Rectal smooth muscle tissue (tissue), 1 donor: ENCODE measurements around the gene ZXDC.

Experiments used
- H3K27ac ChIP-seq: one replicate; pipeline ENCODE4 v1.7.0; 2013; ENCODE audit warnings: low read depth, low read length, inconsistent platforms
- H3K27me3 ChIP-seq: one replicate; pipeline ENCODE4 v1.7.0; 2013; ENCODE audit warnings: low read length; ENCODE audit not compliant: control insufficient read depth, insufficient read depth
- H3K36me3 ChIP-seq: one replicate; pipeline ENCODE4 v1.7.0; 2013; ENCODE audit warnings: low read length; ENCODE audit not compliant: control insufficient read depth, insufficient read depth
- H3K4me1 ChIP-seq: one replicate; pipeline ENCODE4 v1.7.0; 2013; ENCODE audit warnings: low read length; ENCODE audit not compliant: control insufficient read depth, insufficient read depth
- H3K4me3 ChIP-seq: one replicate; pipeline ENCODE4 v1.7.0; 2013; ENCODE audit warnings: low read length
- H3K9ac ChIP-seq: one replicate; pipeline ENCODE4 v1.7.0; 2013; ENCODE audit warnings: low read length

The ZXDC gene

GRCh38 chr3:126424039-126424717 is 51.5 kb downstream of the ZXDC start:
- Histone ChIP-seq H3K27me3 (no peaks in the 10 kb centered on the region), H3K27ac (no peak overlapping the region), H3K4me1 (no peaks in the 10 kb centered on the region), H3K36me3 (no peaks in the 10 kb centered on the region), H3K4me3 (no peak overlapping the region), H3K9ac (no peak overlapping the region)

- H3K4me3 ChIP-seq, result no peak overlapping the region
- H3K36me3 ChIP-seq, result no peaks in the 10 kb centered on the region
- no peak overlapping the region for H3K27ac ChIP-seq
- H3K9ac ChIP-seq, result no peak overlapping the region
- H3K27me3 ChIP-seq, result no peaks in the 10 kb centered on the region
- H3K4me1 ChIP-seq, result no peaks in the 10 kb centered on the region
These were observed 52.3 kb downstream of the ZXDC start for GRCh38 chr3:126423191-126424038.

GRCh38 chr3:126422571-126423091 is 53.1 kb downstream of the ZXDC start:
- Histone ChIP-seq H3K9ac (no peak overlapping the region), H3K4me3 (no peak overlapping the region)

GRCh38 chr3:126422121-126422520 is 53.6 kb downstream of the ZXDC start:
- no peaks in the 10 kb centered on the region for H3K4me1 ChIP-seq

More at GRCh38 chr3:126422571-126423091, 53.1 kb downstream of the ZXDC start:
- H3K27me3 ChIP-seq, result peaks cover 2% of the 10 kb centered on the region
- no peaks in the 10 kb centered on the region for H3K4me1 ChIP-seq
- H3K27ac ChIP-seq, result no peak overlapping the region
- H3K36me3 ChIP-seq, result no peaks in the 10 kb centered on the region

GRCh38 chr3:126421573-126422119 is 54.0 kb downstream of the ZXDC start:
- no peak overlapping the region for H3K9ac ChIP-seq
- peaks cover 6% of the 10 kb centered on the region for H3K27me3 ChIP-seq
- H3K4me1 ChIP-seq, result no peaks in the 10 kb centered on the region
- H3K27ac ChIP-seq, result no peak overlapping the region
- H3K36me3 ChIP-seq, result no peaks in the 10 kb centered on the region
- H3K4me3 ChIP-seq, result no peak overlapping the region

More at GRCh38 chr3:126422121-126422520, 53.6 kb downstream of the ZXDC start:
- no peak overlapping the region for H3K9ac ChIP-seq
- peaks cover 6% of the 10 kb centered on the region for H3K27me3 ChIP-seq
- no peak overlapping the region for H3K27ac ChIP-seq
- H3K4me3 ChIP-seq, result no peak overlapping the region
- H3K36me3 ChIP-seq, result no peaks in the 10 kb centered on the region

- H3K27ac ChIP-seq, result no peak overlapping the region
- no peak overlapping the region for H3K9ac ChIP-seq
- H3K4me3 ChIP-seq, result no peak overlapping the region
- peaks cover 6% of the 10 kb centered on the region for H3K27me3 ChIP-seq
- no peaks in the 10 kb centered on the region for H3K4me1 ChIP-seq
- H3K36me3 ChIP-seq, result no peaks in the 10 kb centered on the region
These were observed 55.6 kb downstream of the ZXDC start for GRCh38 chr3:126419886-126420786.

GRCh38 chr3:126419151-126419703 is 56.5 kb downstream of the ZXDC start:
- no peaks in the 10 kb centered on the region for H3K4me1 ChIP-seq
- no peaks in the 10 kb centered on the region for H3K36me3 ChIP-seq
- H3K27me3 ChIP-seq, result peaks cover 6% of the 10 kb centered on the region
- H3K27ac ChIP-seq, result no peak overlapping the region
- no peak overlapping the region for H3K9ac ChIP-seq
- no peak overlapping the region for H3K4me3 ChIP-seq

- Histone ChIP-seq H3K27me3 (peaks cover 6% of the 10 kb centered on the region), H3K4me1 (no peaks in the 10 kb centered on the region), H3K4me3 (no peak overlapping the region), H3K27ac (no peak overlapping the region), H3K9ac (no peak overlapping the region), H3K36me3 (no peaks in the 10 kb centered on the region)
These were observed 57.0 kb downstream of the ZXDC start for GRCh38 chr3:126418661-126419131.

GRCh38 chr3:126417981-126418530 is 57.6 kb downstream of the ZXDC start:
- H3K4me3 ChIP-seq, result no peak overlapping the region
- H3K4me1 ChIP-seq, result no peaks in the 10 kb centered on the region
- no peak overlapping the region for H3K27ac ChIP-seq
- no peaks in the 10 kb centered on the region for H3K36me3 ChIP-seq
- peaks cover 6% of the 10 kb centered on the region for H3K27me3 ChIP-seq
- H3K9ac ChIP-seq, result no peak overlapping the region

- H3K4me1 ChIP-seq, result no peaks in the 10 kb centered on the region
- no peaks in the 10 kb centered on the region for H3K36me3 ChIP-seq
- no peak overlapping the region for H3K27ac ChIP-seq
- peaks cover 6% of the 10 kb centered on the region for H3K27me3 ChIP-seq
- no peak overlapping the region for H3K9ac ChIP-seq
- no peak overlapping the region for H3K4me3 ChIP-seq
These were observed 58.2 kb downstream of the ZXDC start for GRCh38 chr3:126417515-126417914.

- no peak overlapping the region for H3K4me3 ChIP-seq
These were observed 58.7 kb downstream of the ZXDC start for GRCh38 chr3:126416943-126417342.

More at GRCh38 chr3:126416943-126417342, 58.7 kb downstream of the ZXDC start:
- H3K27ac ChIP-seq, result no peak overlapping the region
- no peaks in the 10 kb centered on the region for H3K36me3 ChIP-seq
- H3K9ac ChIP-seq, result no peak overlapping the region
- peaks cover 6% of the 10 kb centered on the region for H3K27me3 ChIP-seq
- no peaks in the 10 kb centered on the region for H3K4me1 ChIP-seq
